GM19025 (cell line): ENCODE results near the gene PARD6G.

Experiments
- ATAC-seq: cut with Tn5 transposase; IDR thresholded peaks from one replicate; pipeline ENCODE4 v1.9.1; 2021; ENCODE audit warnings: mild to moderate bottlenecking, low read depth, moderate library complexity; ENCODE audit not compliant: unreplicated experiment

PARD6G gene

DNA sequence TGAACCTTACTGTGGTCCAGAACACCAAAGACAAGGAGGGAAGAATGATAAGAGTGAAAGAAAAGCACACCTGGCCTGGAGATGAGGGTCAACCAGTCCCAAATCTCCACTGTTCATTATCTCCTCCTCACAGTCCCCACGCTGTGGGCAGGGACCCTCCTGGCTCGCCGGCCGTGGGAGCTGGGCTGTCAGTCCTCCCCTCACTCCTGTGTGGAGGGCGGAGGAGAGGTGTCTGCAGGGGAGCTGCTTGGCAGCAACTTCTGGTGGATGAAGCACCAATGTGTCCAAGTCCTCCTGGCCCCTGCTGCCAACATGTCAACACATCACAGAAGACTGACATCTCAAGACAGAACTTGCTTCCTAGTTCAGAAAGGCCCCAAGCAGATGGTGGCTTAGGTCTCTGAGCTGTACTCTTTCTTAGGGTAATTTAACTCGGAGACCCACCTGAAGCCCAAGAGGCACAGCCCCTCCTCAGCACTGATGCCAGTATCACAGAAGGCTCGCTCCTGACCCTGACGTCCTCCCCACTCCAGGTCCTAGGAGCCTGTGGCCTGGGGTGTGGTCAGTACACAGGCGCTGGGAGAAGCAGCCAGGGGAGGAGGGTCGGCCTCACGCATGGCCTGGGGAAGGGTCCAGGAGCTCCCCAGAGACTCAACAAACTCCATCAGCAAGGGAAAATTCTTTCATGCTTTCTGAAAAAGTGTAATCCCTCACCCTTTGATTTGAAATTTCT lies 54.5 kb downstream of the PARD6G start:
- no peak for ATAC-seq

- no peak for ATAC-seq
These were observed 55.2 kb downstream of the PARD6G start for GRCh38 chr18:80191907-80192652.

DNA sequence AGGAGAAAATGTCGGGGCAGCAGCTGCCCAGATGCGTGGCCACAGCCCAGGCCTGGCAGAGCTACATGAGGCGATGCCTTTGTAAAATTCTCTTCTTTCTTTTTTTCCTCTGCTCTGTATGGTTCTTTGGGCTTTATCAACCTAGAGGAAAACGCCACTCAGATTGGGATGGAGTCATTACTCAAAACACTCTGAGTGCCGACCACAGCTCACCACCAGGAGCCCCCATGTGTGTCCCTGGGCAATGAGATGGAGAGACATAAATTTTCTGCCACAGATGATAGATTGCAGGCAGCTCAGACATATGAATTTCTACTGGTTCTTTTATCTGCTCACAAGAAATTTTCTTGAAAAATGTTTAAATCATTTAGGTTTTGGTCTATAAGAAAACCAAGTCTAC lies 56.0 kb downstream of the PARD6G start:
- ATAC-seq: no peak

DNA sequence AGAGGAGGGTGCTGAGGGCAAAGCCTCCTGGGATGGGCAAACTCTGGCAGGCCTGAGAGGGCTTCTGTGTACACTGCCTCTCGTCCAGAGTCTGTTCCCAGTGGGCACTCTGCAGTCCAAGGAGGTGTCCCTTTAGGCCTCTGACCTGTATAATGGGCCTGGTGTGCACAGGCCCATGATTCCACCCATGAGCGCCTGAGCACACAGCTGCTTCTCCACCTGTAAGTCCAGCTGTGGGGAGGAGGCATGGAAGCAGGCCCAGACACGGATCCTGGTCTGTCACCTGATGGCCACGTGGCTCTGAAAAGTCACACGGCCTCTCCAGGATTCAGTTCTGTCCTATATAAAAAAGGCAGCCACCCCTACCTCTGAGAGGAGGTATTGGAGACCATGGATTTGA lies 57.0 kb downstream of the PARD6G start:
- no peak for ATAC-seq

- ATAC-seq: no peak
These were observed 57.8 kb downstream of the PARD6G start for GRCh38 chr18:80189531-80189865.

DNA sequence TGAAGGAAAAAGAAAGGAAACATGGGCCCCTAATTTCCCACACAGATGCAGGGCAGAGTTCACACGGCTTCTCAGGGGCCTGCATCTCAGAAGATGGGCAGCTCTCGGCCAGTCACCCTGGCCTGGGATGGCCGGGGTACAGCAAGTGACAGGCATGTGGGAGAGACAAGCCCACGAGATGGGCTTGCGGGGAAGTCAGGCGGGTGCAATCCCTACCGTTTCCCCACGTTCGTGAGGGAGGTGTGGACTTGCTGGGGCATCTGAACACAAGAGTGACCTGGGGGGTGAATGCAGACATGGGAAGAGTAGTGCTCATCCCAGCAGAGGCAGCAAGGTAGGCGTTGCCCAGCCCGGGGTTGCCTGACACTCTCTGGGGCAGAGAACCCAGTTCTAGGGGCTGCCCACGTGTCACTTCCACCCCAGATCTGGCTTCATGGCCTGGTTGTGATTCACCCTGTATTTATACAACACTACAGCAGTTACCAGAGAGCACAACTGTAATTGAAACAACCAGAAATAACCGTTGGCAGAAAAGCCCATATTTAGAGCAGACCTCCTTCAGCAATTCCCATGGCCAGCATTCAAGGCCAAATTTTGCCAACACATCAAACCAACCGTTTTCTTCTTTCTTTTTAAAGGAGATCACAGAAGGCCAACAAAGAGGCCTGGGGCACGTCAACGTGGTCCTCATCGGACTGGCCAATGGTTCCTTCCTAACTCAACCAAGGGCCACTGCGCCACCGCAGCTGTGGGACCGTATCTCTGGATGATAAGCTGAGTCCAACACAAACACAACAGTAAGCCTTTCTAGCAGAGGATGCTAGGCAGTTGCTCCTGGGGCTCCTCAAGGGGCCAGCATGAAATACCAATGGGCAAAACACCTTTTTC lies 58.4 kb downstream of the PARD6G start:
- no peak for ATAC-seq

DNA sequence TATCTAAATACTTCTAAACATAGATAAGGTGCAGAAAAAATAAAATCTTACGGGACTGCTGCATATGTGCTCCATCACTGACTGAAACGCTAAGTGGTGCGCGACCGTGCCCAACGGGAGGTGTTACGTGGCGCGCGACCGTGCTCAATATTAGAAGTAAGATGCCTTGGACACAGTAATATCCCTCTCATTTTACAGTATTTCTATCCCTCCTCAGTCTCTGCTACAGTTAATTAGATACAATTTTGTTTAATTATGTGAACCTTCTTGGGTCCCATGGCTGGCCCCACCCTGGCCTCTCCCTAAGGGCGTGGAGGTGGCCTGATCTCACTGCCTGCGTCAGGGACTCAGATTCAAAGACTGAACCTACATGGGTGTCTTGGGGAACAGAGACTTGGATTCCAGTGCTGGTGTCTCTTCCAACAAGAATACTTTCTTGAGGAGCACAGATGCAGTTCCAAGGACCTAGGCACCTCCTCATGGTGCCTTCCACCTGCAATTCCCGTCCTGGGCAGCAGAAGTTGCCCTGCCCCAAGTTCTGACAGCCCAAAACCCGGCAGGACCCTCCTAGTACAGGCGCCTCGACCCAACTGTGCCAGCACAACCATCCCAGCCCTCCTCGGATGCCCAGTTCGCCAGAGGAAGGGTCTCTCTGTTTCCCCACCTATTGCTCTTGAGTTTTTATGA lies 59.2 kb downstream of the PARD6G start:
- no peak for ATAC-seq

- no peak for ATAC-seq
These were observed 61.8 kb downstream of the PARD6G start for GRCh38 chr18:80185545-80185944.

GRCh38 chr18:80184243-80184772 lies 63.0 kb downstream of the PARD6G start:
- ATAC-seq: no peak

DNA sequence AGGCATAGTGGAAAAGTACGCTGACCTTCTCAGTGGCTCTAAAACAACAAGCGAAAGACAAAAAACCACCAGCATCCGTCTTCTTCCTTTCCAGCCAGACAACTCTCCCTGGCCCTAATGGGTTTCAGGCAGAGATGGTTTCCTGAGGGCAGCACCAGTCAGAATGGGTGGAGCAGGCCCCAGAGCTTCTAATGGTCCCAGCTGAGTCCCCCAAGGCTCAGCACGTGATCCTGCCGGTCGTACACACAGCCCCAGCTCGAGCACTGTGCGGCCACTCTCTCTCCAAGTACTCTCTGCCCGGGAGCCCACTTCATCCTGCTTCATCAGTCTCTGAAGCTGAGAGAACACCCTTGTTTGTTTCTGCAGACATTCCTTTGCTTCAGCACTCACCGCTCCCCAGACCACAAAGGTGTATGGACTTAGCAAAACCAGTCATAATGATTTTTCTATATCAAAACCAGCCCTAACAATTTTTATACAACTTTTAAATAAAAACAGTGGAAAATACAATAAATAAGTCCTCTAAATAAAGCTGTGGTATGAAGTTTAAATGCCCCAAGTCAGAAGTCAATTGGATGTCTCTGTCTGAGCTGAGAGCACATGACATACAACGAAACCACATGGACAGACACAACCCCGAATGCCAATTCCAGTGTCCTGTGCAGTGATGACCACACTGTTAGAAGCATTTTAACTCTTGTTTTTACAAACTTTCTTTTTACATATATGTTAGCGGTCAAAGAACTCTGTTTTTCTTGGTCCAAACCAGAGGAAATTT lies 63.9 kb downstream of the PARD6G start:
- no peak for ATAC-seq

DNA sequence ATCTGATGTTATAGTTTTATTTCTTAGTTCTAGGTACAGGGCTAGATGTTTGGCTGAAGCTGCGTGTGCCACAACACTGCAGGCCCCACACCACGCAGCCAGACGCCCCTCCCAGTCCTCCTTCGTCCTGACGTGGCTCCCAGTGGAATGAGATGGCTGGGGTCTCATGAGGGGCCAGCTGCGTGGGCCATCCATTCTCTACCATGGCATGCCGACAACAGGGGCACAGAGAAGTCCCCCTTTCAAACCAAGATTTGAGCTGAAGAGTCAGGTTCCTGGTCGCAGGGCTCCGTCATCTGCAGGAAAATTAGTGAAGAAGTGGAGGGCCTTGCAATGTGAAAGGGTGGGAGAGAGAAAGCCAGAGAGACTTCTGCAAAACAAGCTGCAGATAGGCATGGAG lies 64.5 kb downstream of the PARD6G start:
- no peak for ATAC-seq

DNA sequence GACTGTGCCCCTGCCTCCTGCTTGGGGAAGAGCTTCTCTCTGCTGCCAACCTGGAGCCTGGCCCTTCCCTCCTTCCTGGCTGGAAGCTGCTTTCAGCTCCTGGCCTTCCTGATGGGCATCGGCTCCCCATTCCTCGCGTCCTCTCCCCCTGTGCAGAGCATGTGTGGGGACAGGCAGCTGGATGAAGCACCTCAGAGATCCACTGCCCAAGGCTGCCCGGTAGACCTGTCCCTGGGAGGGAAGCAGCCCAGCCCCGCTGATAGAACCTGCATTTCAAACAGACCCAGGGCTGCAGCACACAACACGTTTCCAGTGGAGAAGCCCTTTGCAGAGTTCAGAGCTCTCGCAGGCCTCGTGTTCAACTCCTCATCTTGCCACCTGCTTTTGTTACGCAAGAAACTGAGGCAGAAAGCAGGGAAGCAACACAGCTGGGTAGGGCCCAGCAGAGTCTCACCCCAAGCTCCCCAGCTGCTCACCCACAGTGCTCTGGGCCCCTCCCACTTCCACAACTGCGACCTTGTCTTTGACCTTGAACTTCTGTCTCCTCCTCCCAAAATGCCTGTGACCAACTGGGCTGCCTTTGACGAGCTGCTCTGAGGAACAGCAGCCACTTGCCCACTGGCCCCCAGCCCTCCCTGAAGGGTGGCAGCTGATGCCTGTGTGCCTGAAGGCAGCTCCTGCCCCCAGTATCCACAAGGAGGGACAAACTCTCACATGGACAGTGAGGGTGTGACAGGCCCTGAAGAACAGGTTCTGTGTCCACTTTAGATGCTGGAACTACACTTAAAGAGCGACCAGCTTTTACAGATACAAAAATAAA lies 65.5 kb downstream of the PARD6G start:
- ATAC-seq: no peak

DNA sequence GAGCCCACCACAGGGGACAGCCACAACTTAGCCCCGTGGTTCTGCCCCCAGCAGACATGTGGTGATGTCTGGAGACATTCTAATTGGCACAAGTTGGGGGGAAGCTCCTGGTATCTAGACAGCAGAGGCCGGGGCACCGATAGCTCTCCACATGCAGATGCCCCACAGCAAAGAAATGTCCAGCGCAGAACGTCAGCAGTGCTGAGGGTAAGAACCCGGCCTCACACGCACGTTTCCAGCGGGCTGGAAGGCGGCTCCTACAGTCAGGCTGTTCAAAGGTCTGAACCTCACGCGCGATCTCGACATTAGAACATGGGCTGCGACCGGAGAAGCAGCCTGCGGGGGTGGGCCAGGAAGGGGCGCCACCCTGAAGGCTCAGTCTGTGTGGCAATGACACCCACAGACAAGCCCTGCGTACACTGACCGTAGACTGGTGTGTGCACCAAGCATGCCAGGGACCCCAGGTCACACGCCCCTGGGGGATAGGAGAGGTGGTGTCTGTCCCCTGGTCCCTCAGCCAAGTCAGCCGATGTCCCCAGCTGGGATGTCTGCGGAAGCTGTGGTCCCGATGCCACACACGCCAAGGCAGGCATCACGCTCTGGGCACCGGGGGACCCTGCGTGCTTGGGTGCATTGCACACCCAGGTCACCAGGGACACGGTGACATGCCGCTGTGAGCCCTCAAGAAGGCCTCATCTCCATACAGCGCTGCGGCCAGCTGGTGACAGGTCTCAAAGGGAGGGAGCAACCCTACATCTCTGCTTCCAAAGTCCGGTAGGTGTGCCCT lies 66.3 kb downstream of the PARD6G start:
- ATAC-seq: no peak

- ATAC-seq: peak; percentile 63
These were observed 67.3 kb downstream of the PARD6G start for GRCh38 chr18:80179857-80180558.

DNA sequence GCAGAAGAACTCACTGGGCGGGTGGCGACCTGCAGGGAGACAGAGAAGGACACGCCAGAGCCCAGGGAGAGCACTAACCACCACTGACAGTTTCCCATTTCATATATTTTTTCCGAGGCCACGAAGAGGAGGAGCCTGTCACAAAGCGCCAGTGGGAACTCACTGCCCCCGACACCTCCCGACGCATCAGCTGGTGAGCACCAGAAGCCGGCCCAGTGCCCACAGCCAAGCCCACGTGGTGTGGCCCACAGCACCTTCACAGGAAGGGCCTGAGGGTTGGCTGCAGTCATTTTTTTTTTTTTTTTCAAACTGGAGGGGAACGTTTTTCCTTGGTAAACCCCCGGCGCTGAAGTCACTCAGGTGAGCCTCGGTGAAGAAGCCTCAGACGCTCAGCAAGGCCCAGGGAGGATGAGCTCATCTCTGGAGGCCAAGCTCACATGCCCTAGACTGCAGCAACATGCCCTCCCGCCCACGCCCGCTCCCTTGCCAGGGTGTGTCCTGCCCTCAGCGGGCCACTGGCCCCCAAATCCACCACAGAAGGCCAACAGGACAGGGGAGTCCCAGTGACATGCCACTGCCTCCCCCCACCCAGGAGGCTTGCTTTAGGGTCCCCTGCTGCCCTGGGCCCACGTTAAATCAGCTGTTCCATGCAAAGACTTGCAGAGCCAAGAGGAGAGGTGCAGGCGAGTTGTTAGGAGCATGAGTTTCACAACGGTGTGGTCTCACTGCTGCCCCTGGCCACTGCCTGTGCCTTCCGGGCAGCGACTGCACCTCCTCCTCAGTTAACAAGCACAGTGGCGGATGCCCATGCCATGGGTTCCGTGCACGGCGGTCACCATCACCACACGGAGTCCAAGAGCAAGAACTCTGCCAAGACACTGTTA lies 68.1 kb downstream of the PARD6G start:
- peak; percentile 36 for ATAC-seq

DNA sequence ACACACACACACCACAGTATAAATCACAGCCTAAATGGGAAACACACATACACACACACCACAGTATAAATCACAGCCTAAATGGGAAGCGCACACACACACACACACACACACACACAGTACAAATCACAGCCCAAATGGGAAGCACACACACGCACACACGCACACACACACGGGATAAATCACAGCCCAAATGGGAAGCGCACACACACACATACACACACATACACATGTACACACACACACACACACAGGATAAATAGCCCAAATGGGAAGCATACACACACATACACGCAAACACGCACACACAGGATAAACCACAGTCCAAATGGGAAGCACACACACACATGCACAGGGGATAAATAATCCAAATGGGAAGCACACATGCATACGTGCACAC lies 70.2 kb downstream of the PARD6G start:
- no peak for ATAC-seq
